GM18868 (cell line): Measurements from ENCODE around the gene CAPN9.

Source experiments
- ATAC-seq: cut with Tn5 transposase; IDR thresholded peaks from one replicate; pipeline ENCODE4 v1.9.1; 2021; ENCODE audit warnings: mild to moderate bottlenecking, moderate library complexity; ENCODE audit not compliant: unreplicated experiment

Gene CAPN9

DNA sequence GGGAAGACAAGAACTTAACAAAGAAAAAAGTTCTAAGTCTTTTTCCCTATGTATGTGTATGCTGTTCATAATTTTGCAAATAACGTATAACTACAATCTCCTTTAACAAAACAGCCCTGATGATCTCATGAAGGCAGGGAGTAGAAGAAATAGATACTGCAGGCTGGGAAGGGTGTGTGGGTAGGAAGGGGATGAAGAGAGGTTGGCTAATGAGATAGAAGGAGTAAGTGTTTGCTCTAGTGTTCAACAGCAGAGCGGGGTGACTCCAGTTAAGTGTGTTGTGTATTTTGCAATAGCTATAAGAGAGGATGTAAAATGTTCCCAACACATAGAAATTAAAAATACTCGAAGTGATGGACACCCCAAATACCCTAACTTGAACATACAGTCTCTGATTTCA, 101.0 kb downstream of the CAPN9 start:
- no peak for ATAC-seq

DNA sequence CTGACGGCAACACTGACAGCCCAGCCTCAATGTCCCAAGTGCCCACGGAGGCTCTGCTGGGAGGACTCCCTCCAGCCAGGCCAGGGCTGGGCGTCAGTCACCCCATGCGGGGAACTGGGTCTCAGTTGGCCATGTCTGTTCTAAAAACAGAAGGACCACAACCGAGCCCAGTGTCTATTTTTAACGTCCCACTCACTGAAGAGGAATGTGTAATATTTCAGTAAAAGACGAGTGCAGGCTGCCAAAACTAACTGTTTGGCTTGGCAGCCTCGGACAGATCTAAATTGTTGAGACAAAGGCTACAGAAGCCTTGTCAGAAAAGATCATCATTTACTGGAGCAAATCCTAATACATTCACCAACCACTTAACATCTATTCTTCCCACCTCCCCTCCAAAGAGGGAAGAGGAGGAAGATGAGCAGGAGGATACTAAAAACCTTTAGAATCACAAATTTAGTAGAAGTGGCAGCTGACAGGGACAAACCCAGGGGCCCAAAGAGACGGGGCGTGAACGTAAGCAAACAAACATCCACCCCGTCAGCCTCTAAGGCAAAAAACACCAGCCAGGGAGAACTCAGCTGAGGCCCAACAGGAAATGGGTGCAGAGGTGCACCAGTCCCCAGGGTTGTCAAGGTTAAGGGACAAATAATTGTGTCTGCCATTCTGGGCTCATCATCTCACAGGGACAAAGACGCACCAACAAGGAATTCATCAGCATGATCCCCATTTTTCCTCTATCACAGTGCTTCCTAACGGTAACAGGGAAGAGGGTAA, 102.5 kb downstream of the CAPN9 start:
- ATAC-seq: no peak

DNA sequence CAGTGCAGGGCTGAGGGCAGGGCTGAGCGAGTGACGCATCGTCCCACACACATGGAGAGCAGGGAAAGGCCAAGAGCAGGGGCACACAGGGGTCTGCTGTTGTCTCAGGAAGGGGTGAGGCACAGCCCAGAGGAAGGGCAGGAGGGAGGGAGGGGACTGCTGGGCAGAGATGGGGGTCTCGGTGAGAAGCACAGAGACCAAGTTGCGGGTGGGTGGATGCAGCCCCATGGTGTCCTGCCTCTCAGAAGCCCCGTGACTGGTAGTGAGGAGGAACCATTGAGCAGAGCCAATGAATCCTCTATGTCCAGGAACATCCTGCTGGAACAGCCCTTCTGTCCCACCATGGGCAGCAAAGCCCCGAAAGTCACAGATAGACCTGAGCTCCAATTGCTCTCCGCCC, 103.4 kb downstream of the CAPN9 start:
- no peak for ATAC-seq

- ATAC-seq: no peak
Measured at GRCh38 chr1:230851291-230851691, 104.1 kb downstream of the CAPN9 start.
